DND-41 (cell line): ENCODE results near the gene MICAL3.

Experiments
- ATAC-seq: fragments of 200-7000 bp; cut with Tn5 transposase; 3 replicates; pipeline ENCODE4 v1.9.1; 2021; ENCODE audit warnings: low read depth; ENCODE audit not compliant: insufficient read depth
- DNase-seq: peaks from one replicate; pipeline ENCODE4 v3.0.0-alpha.2; 2020
- H2AFZ ChIP-seq: 2 replicates; pipeline ENCODE4 v1.6.0; 2012; ENCODE audit warnings: low read depth, low read length
- H3K27ac ChIP-seq: 2 replicates; pipeline ENCODE4 v1.5.1; 2012; ENCODE audit warnings: low read length, inconsistent platforms
- H3K27me3 ChIP-seq: fragments of 200-600 bp; sonication (generic); 2 replicates; pipeline ENCODE4 v1.6.0; 2012; ENCODE audit warnings: low read length, mild to moderate bottlenecking, inconsistent platforms; ENCODE audit not compliant: insufficient read depth, poor library complexity
- H3K36me3 ChIP-seq: 2 replicates; pipeline ENCODE4 v1.5.1; 2012; ENCODE audit warnings: low read length, inconsistent platforms; ENCODE audit not compliant: insufficient read depth
- H3K4me1 ChIP-seq: 2 replicates; pipeline ENCODE4 v1.5.1; 2012; ENCODE audit warnings: mild to moderate bottlenecking, low read length; ENCODE audit not compliant: insufficient read depth
- H3K4me2 ChIP-seq: 2 replicates; pipeline ENCODE4 v1.6.0; 2012; ENCODE audit warnings: mild to moderate bottlenecking, moderate library complexity, low read length, inconsistent platforms; ENCODE audit not compliant: insufficient read depth
- H3K4me3 ChIP-seq, 2 experiments: fragments of 200-600 bp in 1 of 2; shearing (Covaris generic) in 1 of 2; 2 replicates each; pipeline ENCODE4 v1.5.1; 2012 to 2016; ENCODE audit warnings: inconsistent platforms in 2 of 2, low read length in 2 of 2, mild to moderate bottlenecking in 2 of 2, low read depth in 1 of 2, moderate library complexity in 1 of 2
- H3K79me2 ChIP-seq: 2 replicates; pipeline ENCODE4 v1.6.0; 2012; ENCODE audit warnings: low read length, inconsistent platforms; ENCODE audit not compliant: insufficient read depth
- H3K9ac ChIP-seq: 2 replicates; pipeline ENCODE4 v1.6.0; 2012; ENCODE audit warnings: low read depth, mild to moderate bottlenecking, inconsistent platforms, low read length, moderate library complexity
- H3K9me3 ChIP-seq: 2 replicates; pipeline ENCODE4 v1.5.1; 2012; ENCODE audit warnings: low read length, moderate library complexity, mild to moderate bottlenecking, inconsistent platforms; ENCODE audit not compliant: insufficient read depth, severe bottlenecking
- H4K20me1 ChIP-seq: 2 replicates; pipeline ENCODE4 v1.6.0; 2012; ENCODE audit warnings: low read length; ENCODE audit not compliant: insufficient read depth
- CTCF ChIP-seq: IDR thresholded peaks from 2 replicates; pipeline ENCODE4 v1.5.1; 2012; ENCODE audit warnings: borderline replicate concordance, low read length, moderate library complexity, mild to moderate bottlenecking; ENCODE audit not compliant: poor library complexity, severe bottlenecking; ENCODE audit errors: extremely low read depth
- EZH2 ChIP-seq: IDR thresholded peaks from 3 replicates; pipeline ENCODE4 v1.6.1; 2012; ENCODE audit warnings: borderline replicate concordance, low read depth, mild to moderate bottlenecking, moderate library complexity, low read length, inconsistent platforms; ENCODE audit not compliant: severe bottlenecking

MICAL3 gene

GRCh38 chr22:17870407-17870806 lies 154.0 kb downstream of the MICAL3 start:
- DNase-seq: no peak
- H3K36me3 ChIP-seq: peaks cover 62% of the 10 kb centered on the region
- ATAC-seq: no peak

GRCh38 chr22:17869285-17870096 lies 154.9 kb downstream of the MICAL3 start:
- Histone ChIP-seq H3K4me3 (no peak overlapping the region), H3K27me3 (no peaks in the 10 kb centered on the region), H4K20me1 (0 out of 2 replicates have a peak, but pooled peaks cover 3% of the 10 kb centered on the region), H3K4me2 (no peak overlapping the region), H3K9ac (no peak overlapping the region), H3K36me3 (peaks cover 66% of the 10 kb centered on the region), H2AFZ (no peak overlapping the region), H3K79me2 (no peaks in the 10 kb centered on the region), H3K9me3 (no peaks in the 10 kb centered on the region), H3K4me1 (peaks cover 5% of the 10 kb centered on the region), H3K27ac (no peak overlapping the region)
- ATAC-seq (no peak), DNase-seq (no peak)
- TF ChIP-seq EZH2 (no peak), CTCF (no peak)

More at GRCh38 chr22:17870407-17870806, 154.0 kb downstream of the MICAL3 start:
- Histone ChIP-seq H3K4me1 (peaks cover 5% of the 10 kb centered on the region), H3K4me2 (no peak overlapping the region), H2AFZ (no peak overlapping the region), H3K27me3 (no peaks in the 10 kb centered on the region), H3K79me2 (no peaks in the 10 kb centered on the region), H3K4me3 (no peak overlapping the region), H4K20me1 (0 out of 2 replicates have a peak, but pooled peaks cover 5% of the 10 kb centered on the region), H3K27ac (no peak overlapping the region), H3K9me3 (no peaks in the 10 kb centered on the region), H3K9ac (no peak overlapping the region)
- TF ChIP-seq EZH2 (no peak), CTCF (no peak)

- no peak overlapping the region for H3K9ac ChIP-seq
- TF ChIP-seq CTCF: no peak
- no peaks in the 10 kb centered on the region for H4K20me1 ChIP-seq
- no peaks in the 10 kb centered on the region for H3K27me3 ChIP-seq
- no peaks in the 10 kb centered on the region for H3K9me3 ChIP-seq
- DNase-seq: no peak
- no peak overlapping the region for H2AFZ ChIP-seq
- no peak overlapping the region; the same call in 1 of the 2 replicates for H3K27ac ChIP-seq
- no peak overlapping the region for H3K4me2 ChIP-seq
- H3K36me3 ChIP-seq: peaks cover 72% of the 10 kb centered on the region
- ATAC-seq: no peak
- no peaks in the 10 kb centered on the region for H3K79me2 ChIP-seq
- peaks cover 5% of the 10 kb centered on the region for H3K4me1 ChIP-seq
- H3K4me3 ChIP-seq: no peak overlapping the region
Observed at GRCh38 chr22:17868771-17869170, 155.6 kb downstream of the MICAL3 start.
